HG03159 (cell line): ENCODE measurements around the gene ZBTB33.

Experiments
- ATAC-seq: cut with Tn5 transposase; IDR thresholded peaks from one replicate; pipeline ENCODE4 v1.9.1; 2021; ENCODE audit warnings: mild to moderate bottlenecking, moderate library complexity; ENCODE audit not compliant: unreplicated experiment

ZBTB33 gene

GRCh38 chrX:120304256-120304655 lies 53.6 kb downstream of the ZBTB33 start:
- ATAC-seq: no peak

GRCh38 chrX:120305531-120306141 lies 55.0 kb downstream of the ZBTB33 start:
- no peak for ATAC-seq

- no peak for ATAC-seq
These were observed 56.0 kb downstream of the ZBTB33 start for GRCh38 chrX:120306630-120307029.
